Fibroblast of lung (primary cell): ENCODE results near the gene DENND1A. TPM values are rescaled to one million over a fixed set of nuclear protein-coding genes. Genes with fewer than 3 reads are reported as not detected.

ENCODE experiments used
- DNase-seq, 2 donors: peaks; one replicate each; pipeline versions ENCODE4 v3.0.0 to v3.0.0-alpha.2; 2010; ENCODE audit warnings: low read depth in 2 of 2
- H2AFZ ChIP-seq: 2 replicates; pipeline ENCODE4 v1.5.1; 2012; ENCODE audit warnings: low read length, control low read depth, inconsistent platforms
- H3K27ac ChIP-seq: 2 replicates; pipeline ENCODE4 v1.5.1; 2011; ENCODE audit warnings: low read length, control low read depth; ENCODE audit not compliant: insufficient read depth
- H3K27me3 ChIP-seq: 2 replicates; pipeline ENCODE4 v1.5.1; 2011; ENCODE audit warnings: mild to moderate bottlenecking, low read length; ENCODE audit not compliant: control insufficient read depth, insufficient read depth
- H3K36me3 ChIP-seq: 2 replicates; pipeline ENCODE4 v1.5.1; 2011; ENCODE audit warnings: low read length; ENCODE audit not compliant: control insufficient read depth, insufficient read depth
- H3K4me1 ChIP-seq: 2 replicates; pipeline ENCODE4 v1.5.1; 2011; ENCODE audit warnings: low read length; ENCODE audit not compliant: control insufficient read depth, insufficient read depth; ENCODE audit errors: extremely low read depth
- H3K4me2 ChIP-seq: 2 replicates; pipeline ENCODE4 v1.5.1; 2011; ENCODE audit warnings: low read length, control low read depth; ENCODE audit not compliant: insufficient read depth; ENCODE audit errors: extremely low read depth
- H3K4me3 ChIP-seq, 4 experiments: fragments of 200-600 bp in 1 of 4; sonication (generic) in 1 of 4; replicated peaks in 1 of 4; 2 replicates each; pipeline ENCODE4 v1.5.1; 2011 to 2016; ENCODE audit warnings: low read length in 4 of 4, low read depth in 3 of 4, mild to moderate bottlenecking in 3 of 4, control low read depth in 2 of 4, inconsistent platforms in 1 of 4, mixed read lengths in 1 of 4; ENCODE audit not compliant: insufficient read depth in 1 of 4; ENCODE audit errors: control extremely low read depth in 1 of 4
- H3K79me2 ChIP-seq: 2 replicates; pipeline ENCODE4 v1.5.1; 2012; ENCODE audit warnings: mild to moderate bottlenecking, low read length, inconsistent platforms; ENCODE audit not compliant: control insufficient read depth, insufficient read depth
- H3K9ac ChIP-seq: 2 replicates; pipeline ENCODE4 v1.5.1; 2011; ENCODE audit warnings: mild to moderate bottlenecking, low read length, control low read depth; ENCODE audit not compliant: insufficient read depth
- H3K9me3 ChIP-seq: 2 replicates; pipeline ENCODE4 v1.5.1; 2012; ENCODE audit warnings: low read depth, low read length; ENCODE audit not compliant: control insufficient read depth, insufficient read depth
- H4K20me1 ChIP-seq: 2 replicates; pipeline ENCODE4 v1.5.1; 2011; ENCODE audit warnings: low read length; ENCODE audit not compliant: control insufficient read depth, insufficient read depth; ENCODE audit errors: extremely low read depth
- EZH2 ChIP-seq: IDR thresholded peaks from 2 replicates; pipeline ENCODE4 v1.5.1; 2012; ENCODE audit warnings: low read length, control low read depth, mild to moderate bottlenecking; ENCODE audit errors: missing control alignments
- polyA plus RNA-seq, 2 donors: library from polyadenylated mRNA; depleted of rRNA in 1 of 2; stranded (reverse) in 1 of 2; unstranded in 1 of 2; fragments of >200 nt; gene quantifications; 2 replicates each; pipeline ENCODE4 v1.2.1, GENCODE V29; 2011 to 2012; ENCODE audit warnings: missing spikeins in 1 of 2
- total RNA-seq: library from RNA; depleted of rRNA; stranded (reverse); fragments of >200 nt; gene quantifications from 2 replicates; pipeline ENCODE4 v1.2.1, GENCODE V29; 2014
- TF ChIP-seq, protein P1 (sequence below), 2 donors: IDR thresholded peaks in 1 of 2; conservative IDR thresholded peaks in 1 of 2; 1 replicate in 1 of 2; 2 replicates in 1 of 2; pipeline ENCODE4 v1.5.1; 2011 to 2012; ENCODE audit warnings: low read length in 2 of 2, control low read depth in 1 of 2, inconsistent platforms in 1 of 2, low read depth in 1 of 2, mild to moderate bottlenecking in 1 of 2

Gene DENND1A
- total and polyA plus RNA-seq, 2 donors (not counting 1 experiment from before 2014, with no cell fraction given) = 13.0 to 18.3 TPM

GRCh38 chr9:123412171-123412820, 517.6 kb downstream of the DENND1A start:
- no peak for DNase-seq
- H3K9ac ChIP-seq = no peak overlapping the region
- no peak overlapping the region for H3K27ac ChIP-seq

GRCh38 chr9:123411636-123412035, 518.3 kb downstream of the DENND1A start:
- H3K9me3 ChIP-seq = no peaks in the 10 kb centered on the region
- H3K4me3 ChIP-seq = no peak overlapping the region
- no peaks in the 10 kb centered on the region for H3K27me3 ChIP-seq
- TF ChIP-seq, protein P1, sequence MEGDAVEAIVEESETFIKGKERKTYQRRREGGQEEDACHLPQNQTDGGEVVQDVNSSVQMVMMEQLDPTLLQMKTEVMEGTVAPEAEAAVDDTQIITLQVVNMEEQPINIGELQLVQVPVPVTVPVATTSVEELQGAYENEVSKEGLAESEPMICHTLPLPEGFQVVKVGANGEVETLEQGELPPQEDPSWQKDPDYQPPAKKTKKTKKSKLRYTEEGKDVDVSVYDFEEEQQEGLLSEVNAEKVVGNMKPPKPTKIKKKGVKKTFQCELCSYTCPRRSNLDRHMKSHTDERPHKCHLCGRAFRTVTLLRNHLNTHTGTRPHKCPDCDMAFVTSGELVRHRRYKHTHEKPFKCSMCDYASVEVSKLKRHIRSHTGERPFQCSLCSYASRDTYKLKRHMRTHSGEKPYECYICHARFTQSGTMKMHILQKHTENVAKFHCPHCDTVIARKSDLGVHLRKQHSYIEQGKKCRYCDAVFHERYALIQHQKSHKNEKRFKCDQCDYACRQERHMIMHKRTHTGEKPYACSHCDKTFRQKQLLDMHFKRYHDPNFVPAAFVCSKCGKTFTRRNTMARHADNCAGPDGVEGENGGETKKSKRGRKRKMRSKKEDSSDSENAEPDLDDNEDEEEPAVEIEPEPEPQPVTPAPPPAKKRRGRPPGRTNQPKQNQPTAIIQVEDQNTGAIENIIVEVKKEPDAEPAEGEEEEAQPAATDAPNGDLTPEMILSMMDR (conservative IDR thresholded peaks at IDR 0.05 in 1 of 2, IDR thresholded peaks at IDR 0.05 in 1 of 2; ENCODE audit: low read depth in 1 of 2, low read length in 2 of 2) = no peak
- no peak for TF ChIP-seq EZH2
- H3K79me2 ChIP-seq = no peaks in the 10 kb centered on the region
- H3K4me1 ChIP-seq = no peaks in the 10 kb centered on the region
- H2AFZ ChIP-seq = no peak overlapping the region
- H3K4me2 ChIP-seq = no peak overlapping the region
- H4K20me1 ChIP-seq = no peaks in the 10 kb centered on the region
- no peaks in the 10 kb centered on the region for H3K36me3 ChIP-seq
- no peak overlapping the region for H3K27ac ChIP-seq
- no peak for DNase-seq
- H3K9ac ChIP-seq = no peak overlapping the region

More at GRCh38 chr9:123412171-123412820, 517.6 kb downstream of the DENND1A start:
- no peak overlapping the region for H3K4me2 ChIP-seq
- no peaks in the 10 kb centered on the region for H3K4me1 ChIP-seq
- no peak for TF ChIP-seq EZH2
- TF ChIP-seq, protein P1 (conservative IDR thresholded peaks at IDR 0.05 in 1 of 2, IDR thresholded peaks at IDR 0.05 in 1 of 2; ENCODE audit: low read depth in 1 of 2, low read length in 2 of 2) = no peak
- no peak overlapping the region for H2AFZ ChIP-seq
- H3K9me3 ChIP-seq = no peaks in the 10 kb centered on the region
- H3K79me2 ChIP-seq = no peaks in the 10 kb centered on the region
- H3K4me3 ChIP-seq = no peak overlapping the region
- H4K20me1 ChIP-seq = no peaks in the 10 kb centered on the region
- no peaks in the 10 kb centered on the region for H3K36me3 ChIP-seq
- H3K27me3 ChIP-seq = no peaks in the 10 kb centered on the region

GRCh38 chr9:123411191-123411590, 518.7 kb downstream of the DENND1A start:
- no peak overlapping the region for H3K4me3 ChIP-seq
- H3K36me3 ChIP-seq = no peaks in the 10 kb centered on the region
- H3K27me3 ChIP-seq = no peaks in the 10 kb centered on the region
- no peaks in the 10 kb centered on the region for H4K20me1 ChIP-seq
- H3K9ac ChIP-seq = no peak overlapping the region
- H3K4me1 ChIP-seq = no peaks in the 10 kb centered on the region
- H3K27ac ChIP-seq = no peak overlapping the region
- no peak for DNase-seq
- no peaks in the 10 kb centered on the region for H3K9me3 ChIP-seq
- no peak for TF ChIP-seq EZH2
- TF ChIP-seq, protein P1 (conservative IDR thresholded peaks at IDR 0.05 in 1 of 2, IDR thresholded peaks at IDR 0.05 in 1 of 2; ENCODE audit: low read depth in 1 of 2, low read length in 2 of 2) = no peak
- no peak overlapping the region for H2AFZ ChIP-seq
- H3K79me2 ChIP-seq = no peaks in the 10 kb centered on the region
- no peak overlapping the region for H3K4me2 ChIP-seq
